ENCODE measurements around the gene CLRN1.

Gene CLRN1

DNA sequence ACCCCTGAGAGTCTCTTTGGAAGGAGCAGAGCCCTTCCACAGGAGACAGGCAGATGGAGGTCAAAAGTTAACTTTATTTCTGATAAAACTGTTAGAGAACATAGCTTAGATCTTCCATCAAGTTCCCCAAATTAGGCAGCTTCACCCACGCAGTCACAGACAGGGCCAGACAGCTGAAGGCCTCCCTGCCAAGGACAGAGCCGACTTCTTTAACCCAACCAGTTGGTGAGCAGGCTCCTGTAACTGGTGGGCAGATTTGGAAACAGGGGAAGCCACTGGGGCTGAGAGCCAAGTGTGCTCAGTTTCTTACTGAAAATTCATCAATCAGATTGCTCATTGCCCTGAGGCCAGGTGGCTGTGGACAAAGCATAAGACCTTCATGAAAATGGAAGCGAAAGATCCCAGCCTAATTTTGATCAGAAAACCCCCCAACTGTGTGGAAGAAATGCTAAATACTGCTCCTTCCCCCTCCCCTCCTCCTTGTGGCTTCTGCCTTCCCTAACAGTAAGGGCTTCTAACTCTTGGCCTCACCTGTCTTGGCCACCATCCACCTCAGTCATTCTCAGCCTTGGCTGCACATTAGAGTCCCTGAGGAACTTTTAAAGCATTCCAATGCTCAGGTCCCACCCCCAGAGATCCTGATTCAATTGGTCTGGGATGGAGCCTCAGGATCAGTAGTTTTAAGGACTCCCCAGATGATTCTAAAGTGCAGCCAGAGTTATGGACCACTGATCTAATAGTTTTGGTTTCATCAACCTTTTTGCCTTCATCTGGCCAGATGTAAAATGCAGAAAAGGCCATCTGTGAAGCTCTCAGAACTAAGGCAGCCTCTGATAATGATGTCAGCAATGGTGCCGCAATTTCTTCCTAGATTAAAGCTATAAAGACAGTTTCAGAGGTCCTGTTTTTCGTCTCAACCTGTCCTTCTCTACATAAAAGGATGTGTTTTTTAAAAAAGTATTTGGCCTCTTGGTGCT is 11.5 kb downstream of the CLRN1 start:
- Histone ChIP-seq H3K9me3 (ENCODE audit: severe bottlenecking) (no peaks in the 10 kb centered on the region), H3K27ac (no peak overlapping the region), H3K4me3 (ENCODE audit: low read depth, low read length) (no peak overlapping the region), H3K36me3 (no peaks in the 10 kb centered on the region), H3K27me3 (ENCODE audit: insufficient read depth, low read depth, severe bottlenecking) (peaks cover 83% of the 10 kb centered on the region)
- no peak for DNase-seq
- TF ChIP-seq, protein P1, sequence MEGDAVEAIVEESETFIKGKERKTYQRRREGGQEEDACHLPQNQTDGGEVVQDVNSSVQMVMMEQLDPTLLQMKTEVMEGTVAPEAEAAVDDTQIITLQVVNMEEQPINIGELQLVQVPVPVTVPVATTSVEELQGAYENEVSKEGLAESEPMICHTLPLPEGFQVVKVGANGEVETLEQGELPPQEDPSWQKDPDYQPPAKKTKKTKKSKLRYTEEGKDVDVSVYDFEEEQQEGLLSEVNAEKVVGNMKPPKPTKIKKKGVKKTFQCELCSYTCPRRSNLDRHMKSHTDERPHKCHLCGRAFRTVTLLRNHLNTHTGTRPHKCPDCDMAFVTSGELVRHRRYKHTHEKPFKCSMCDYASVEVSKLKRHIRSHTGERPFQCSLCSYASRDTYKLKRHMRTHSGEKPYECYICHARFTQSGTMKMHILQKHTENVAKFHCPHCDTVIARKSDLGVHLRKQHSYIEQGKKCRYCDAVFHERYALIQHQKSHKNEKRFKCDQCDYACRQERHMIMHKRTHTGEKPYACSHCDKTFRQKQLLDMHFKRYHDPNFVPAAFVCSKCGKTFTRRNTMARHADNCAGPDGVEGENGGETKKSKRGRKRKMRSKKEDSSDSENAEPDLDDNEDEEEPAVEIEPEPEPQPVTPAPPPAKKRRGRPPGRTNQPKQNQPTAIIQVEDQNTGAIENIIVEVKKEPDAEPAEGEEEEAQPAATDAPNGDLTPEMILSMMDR (IDR thresholded peaks at IDR 0.05; ENCODE audit: low read depth, low read length) = no peak

DNA sequence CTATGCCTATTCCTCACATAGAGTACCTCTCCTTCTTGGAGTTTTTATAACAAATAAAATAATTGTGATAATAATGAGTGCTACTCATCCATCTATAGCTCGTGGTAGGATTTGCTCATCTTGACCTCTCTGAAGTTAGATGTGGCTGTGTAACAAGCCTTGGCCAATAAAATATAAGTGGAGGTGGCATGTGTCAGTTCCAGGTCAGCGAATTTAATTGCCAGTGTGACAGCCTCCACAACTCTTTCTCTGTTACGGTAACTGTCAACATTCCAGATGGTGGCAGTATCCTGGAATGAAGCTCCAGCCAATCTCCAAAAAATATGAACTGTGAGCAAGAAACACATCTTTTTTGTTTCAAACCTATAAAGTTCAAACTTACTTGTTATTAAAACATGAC is 13.8 kb downstream of the CLRN1 start:
- H3K9me3 ChIP-seq (ENCODE audit: severe bottlenecking) = no peaks in the 10 kb centered on the region
- no peak overlapping the region for H3K4me3 ChIP-seq (ENCODE audit: low read depth, low read length)
- peaks cover 85% of the 10 kb centered on the region for H3K27me3 ChIP-seq (ENCODE audit: insufficient read depth, low read depth, severe bottlenecking)
- DNase-seq = no peak
- no peak overlapping the region for H3K27ac ChIP-seq
- no peaks in the 10 kb centered on the region for H3K36me3 ChIP-seq
- TF ChIP-seq, protein P1 (IDR thresholded peaks at IDR 0.05; ENCODE audit: low read depth, low read length) = no peak

DNA sequence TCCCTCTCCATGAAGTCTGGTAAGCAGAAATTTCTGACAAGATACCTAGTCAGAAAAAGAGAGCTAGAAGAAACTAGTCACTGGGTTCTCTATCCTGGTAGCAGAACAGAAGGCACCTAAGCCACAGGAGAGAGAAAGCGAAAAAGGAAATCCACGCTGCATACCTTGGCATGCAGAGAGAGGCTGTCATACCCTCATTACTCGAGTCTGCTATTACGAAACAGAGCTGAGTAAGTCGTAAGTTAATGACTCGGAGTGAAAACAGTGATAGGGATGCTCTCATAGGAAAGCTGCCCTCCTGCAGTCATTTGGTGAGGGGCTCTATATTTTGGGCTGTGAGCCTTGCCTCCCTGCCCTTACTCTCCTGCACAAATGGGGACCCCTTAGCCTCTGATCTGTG is 16.2 kb downstream of the CLRN1 start:
- no peak for DNase-seq
- H3K4me3 ChIP-seq (ENCODE audit: low read depth, low read length) = no peak overlapping the region
- H3K36me3 ChIP-seq = no peaks in the 10 kb centered on the region
- H3K27me3 ChIP-seq (ENCODE audit: insufficient read depth, low read depth, severe bottlenecking) = peaks cover 83% of the 10 kb centered on the region
- TF ChIP-seq, protein P1 (IDR thresholded peaks at IDR 0.05; ENCODE audit: low read depth, low read length) = no peak
- no peak overlapping the region for H3K27ac ChIP-seq
- no peaks in the 10 kb centered on the region for H3K9me3 ChIP-seq (ENCODE audit: severe bottlenecking)

DNA sequence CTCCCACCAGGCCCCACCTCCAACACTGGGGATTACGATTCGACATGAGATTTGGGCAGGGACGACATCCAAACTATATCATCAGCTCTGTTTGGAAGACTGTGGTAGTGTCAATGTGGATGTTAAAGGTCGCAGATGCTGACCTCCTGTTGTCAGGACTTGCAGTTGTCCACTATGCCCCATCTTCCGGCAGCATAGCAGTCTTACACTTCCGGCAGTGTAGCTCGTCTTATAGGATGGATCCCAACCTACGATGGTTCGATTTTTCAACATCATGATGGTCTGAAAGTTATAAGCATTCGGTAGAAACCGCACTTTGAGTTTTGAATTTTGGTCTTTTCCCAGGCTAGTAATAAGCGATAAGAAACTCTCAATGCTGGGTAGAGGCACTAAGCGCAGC is 20.6 kb downstream of the CLRN1 start:
- TF ChIP-seq, protein P1 (IDR thresholded peaks at IDR 0.05; ENCODE audit: low read depth, low read length) = no peak
- Histone ChIP-seq H3K4me3 (ENCODE audit: low read depth, low read length) (no peak overlapping the region), H3K9me3 (ENCODE audit: severe bottlenecking) (no peaks in the 10 kb centered on the region), H3K27ac (no peak overlapping the region), H3K27me3 (ENCODE audit: insufficient read depth, low read depth, severe bottlenecking) (peaks cover 71% of the 10 kb centered on the region), H3K36me3 (no peaks in the 10 kb centered on the region)
- DNase-seq = no peak

DNA sequence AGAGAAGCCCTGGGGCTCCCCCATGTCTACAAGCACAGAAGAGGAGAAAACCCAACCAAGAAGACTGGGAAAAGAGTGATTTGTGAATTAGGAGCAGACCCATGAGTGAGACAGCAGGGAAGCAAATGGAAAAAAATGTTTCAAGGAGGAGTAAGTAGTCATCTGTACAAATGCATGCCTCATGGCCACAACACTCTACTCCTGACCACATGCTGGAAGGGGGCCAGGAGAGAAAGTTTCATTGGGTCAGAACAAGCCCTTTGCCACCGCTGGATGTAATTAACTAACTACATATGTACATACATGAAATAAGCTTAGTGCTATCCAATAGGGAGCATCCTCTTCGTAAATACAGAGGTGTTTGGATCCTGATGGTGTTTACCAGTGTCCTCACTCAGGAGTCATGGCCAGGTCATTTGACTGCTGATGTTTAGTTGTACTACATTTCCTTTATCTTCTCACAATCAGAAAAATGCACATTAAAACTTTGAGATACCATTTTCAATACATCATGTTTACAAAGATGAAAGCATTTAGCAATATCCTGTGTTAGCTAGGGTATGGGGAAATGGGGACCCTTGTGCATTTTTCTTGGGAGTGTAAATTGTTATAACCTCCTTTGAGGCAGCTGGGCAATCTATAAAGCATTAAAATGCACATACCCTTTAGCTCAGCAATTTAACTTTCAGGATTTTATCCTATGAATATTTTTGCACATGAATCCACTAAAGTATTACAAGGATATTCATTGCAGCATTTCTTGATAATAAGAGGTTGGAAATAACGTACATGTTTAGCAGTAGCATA is 27.1 kb downstream of the CLRN1 start:
- H3K27me3 ChIP-seq (ENCODE audit: insufficient read depth, low read depth, severe bottlenecking) = peaks cover 57% of the 10 kb centered on the region
- no peak overlapping the region for H3K4me3 ChIP-seq (ENCODE audit: low read depth, low read length)
- H3K9me3 ChIP-seq (ENCODE audit: severe bottlenecking) = no peaks in the 10 kb centered on the region
- no peaks in the 10 kb centered on the region for H3K36me3 ChIP-seq
- no peak for DNase-seq
- TF ChIP-seq, protein P1 (IDR thresholded peaks at IDR 0.05; ENCODE audit: low read depth, low read length) = no peak
- H3K27ac ChIP-seq = no peak overlapping the region
